Measurements from ENCODE around the gene LIPC. TPM values are rescaled to one million over a fixed set of nuclear protein-coding genes. Genes with fewer than 3 reads are reported as not detected.

LIPC gene
- polyA plus RNA-seq, 1 experiment = 0.31 TPM

- TF ChIP-seq CTCF (IDR thresholded peaks at IDR 0.05; ENCODE audit: insufficient read depth, low read depth, low read length) = no peak
- DNase-seq (ENCODE audit: low read depth) = peak; percentile 68
- ChIA-PET CTCF (interaction anchor here (0.7 kb wide), 1 partner anchor 10 kb away, joined by 4 read pairs; no protein-coding TSS in a partner anchor), POLR2A (interaction anchor here (0.5 kb wide), 1 partner anchor 42 kb away, joined by 3 read pairs; no protein-coding TSS in a partner anchor)
- H3K36me3 ChIP-seq (ENCODE audit: control insufficient read depth, insufficient read depth, low read length) = no peaks in the 10 kb centered on the region
- H3K27me3 ChIP-seq (ENCODE audit: control insufficient read depth, insufficient read depth, low read length) = peaks cover 4% of the 10 kb centered on the region; the same call in 1 of the 2 replicates
- H3K4me3 ChIP-seq (ENCODE audit: low read depth, low read length) = no peak overlapping the region
These were observed 25.7 kb downstream of the LIPC start for GRCh38 chr15:58457466-58457965.

- DNase-seq (ENCODE audit: low read depth) = no peak
- Histone ChIP-seq H3K27me3 (ENCODE audit: control insufficient read depth, insufficient read depth, low read length) (peaks cover 4% of the 10 kb centered on the region; the same call in 1 of the 2 replicates), H3K4me3 (ENCODE audit: low read depth, low read length) (no peak overlapping the region), H3K36me3 (ENCODE audit: control insufficient read depth, insufficient read depth, low read length) (no peaks in the 10 kb centered on the region)
- TF ChIP-seq CTCF (IDR thresholded peaks at IDR 0.05; ENCODE audit: insufficient read depth, low read depth, low read length) = no peak
- ChIA-PET POLR2A (interaction anchor here (0.5 kb wide), 1 partner anchor 41 kb away, joined by 3 read pairs; no protein-coding TSS in a partner anchor), CTCF (interaction anchor here (0.7 kb wide), 1 partner anchor 9 kb away, joined by 4 read pairs; no protein-coding TSS in a partner anchor)
These were observed 26.3 kb downstream of the LIPC start for GRCh38 chr15:58458076-58458475.

- no peak for TF ChIP-seq CTCF (IDR thresholded peaks at IDR 0.05; ENCODE audit: insufficient read depth, low read depth, low read length)
- Histone ChIP-seq H3K4me3 (ENCODE audit: low read depth, low read length) (no peak overlapping the region), H3K36me3 (ENCODE audit: control insufficient read depth, insufficient read depth, low read length) (no peaks in the 10 kb centered on the region), H3K27me3 (ENCODE audit: control insufficient read depth, insufficient read depth, low read length) (peaks cover 2% of the 10 kb centered on the region; the same call in 1 of the 2 replicates)
- no peak for DNase-seq (ENCODE audit: low read depth)
- CTCF ChIA-PET = interaction anchor here (1.4 kb wide), 1 partner anchor 312 kb away, joined by 3 read pairs; the partner anchor contains the start of gene MINDY2
- POLR2A ChIA-PET = no interaction called here
These were observed 27.3 kb downstream of the LIPC start for GRCh38 chr15:58459045-58459444.

GRCh38 chr15:58459560-58459959 lies 27.8 kb downstream of the LIPC start:
- no peaks in the 10 kb centered on the region for H3K36me3 ChIP-seq (ENCODE audit: control insufficient read depth, insufficient read depth, low read length)
- H3K4me3 ChIP-seq (ENCODE audit: low read depth, low read length) = no peak overlapping the region
- no peaks in the 10 kb centered on the region; the same call in 1 of the 2 replicates for H3K27me3 ChIP-seq (ENCODE audit: control insufficient read depth, insufficient read depth, low read length)
- no peak for TF ChIP-seq CTCF (IDR thresholded peaks at IDR 0.05; ENCODE audit: insufficient read depth, low read depth, low read length)
- POLR2A ChIA-PET = no interaction called here
- CTCF ChIA-PET = interaction anchor here (0.9 to 1.4 kb wide), 2 partner anchors 175 to 311 kb away, joined by 3 read pairs; partner anchors contain the start of gene MINDY2
- no peak for DNase-seq (ENCODE audit: low read depth)

- CTCF ChIA-PET = interaction anchor here (0.5 to 1.4 kb wide), 3 partner anchors 176 to 446 kb away, joined by 3 read pairs; partner anchors contain the start of gene MINDY2
These were observed 28.5 kb downstream of the LIPC start for GRCh38 chr15:58460116-58460790.

More at GRCh38 chr15:58460116-58460790, 28.5 kb downstream of the LIPC start:
- POLR2A ChIA-PET = no interaction called here
- DNase-seq (ENCODE audit: low read depth) = no peak
- Histone ChIP-seq H3K4me3 (ENCODE audit: low read depth, low read length) (no peak overlapping the region), H3K36me3 (ENCODE audit: control insufficient read depth, insufficient read depth, low read length) (no peaks in the 10 kb centered on the region), H3K27me3 (ENCODE audit: control insufficient read depth, insufficient read depth, low read length) (no peaks in the 10 kb centered on the region)
- TF ChIP-seq CTCF (IDR thresholded peaks at IDR 0.05; ENCODE audit: insufficient read depth, low read depth, low read length) = no peak

Data from BJ (cell line).